Thyroid gland (tissue), 4 donors: ENCODE measurements around the gene NOS2. TPM values are rescaled to one million over a fixed set of nuclear protein-coding genes. Genes with fewer than 3 reads are reported as not detected.
"Not testable (repeated sequence)": the region's sequence is repeated elsewhere in the genome, so short reads cannot be mapped to it uniquely, and the experiment has no call there.

Experiments
- DNase-seq, 2 donors: peaks; one replicate each; pipeline ENCODE4 v3.0.0-alpha.2; 2019
- H3K27ac ChIP-seq, 3 donors: fragments of 200-600 bp; sonication (generic); 1 replicate in 2 of 3; 2 replicates in 1 of 3; pipeline ENCODE4 v1.5.1; 2016 to 2019; ENCODE audit warnings: mild to moderate bottlenecking in 1 of 3, moderate library complexity in 1 of 3
- H3K27me3 ChIP-seq: fragments of 200-600 bp; sonication (generic); one replicate; pipeline ENCODE4 v1.5.1; 2019
- H3K36me3 ChIP-seq, 2 donors: fragments of 200-600 bp; sonication (generic); one replicate each; pipeline ENCODE4 v1.5.1; 2016 to 2019
- H3K4me1 ChIP-seq, 2 donors: fragments of 200-600 bp; sonication (generic); one replicate each; pipeline ENCODE4 v1.5.1; 2017 to 2019
- H3K4me3 ChIP-seq, 3 donors: fragments of 200-600 bp; sonication (generic); replicated peaks in 1 of 3; 1 replicate in 2 of 3; 2 replicates in 1 of 3; pipeline ENCODE4 v1.5.1; 2016; ENCODE audit warnings: mild to moderate bottlenecking in 1 of 3
- H3K9me3 ChIP-seq: fragments of 200-600 bp; sonication (generic); one replicate; pipeline ENCODE4 v1.5.1; 2017
- POLR2A ChIP-seq, 2 donors: fragments of 450-650 bp; IDR thresholded peaks; one replicate each; pipeline ENCODE4 v1.6.1; 2017; ENCODE audit warnings: antibody characterized with exemption in 2 of 2, mild to moderate bottlenecking in 2 of 2, moderate library complexity in 1 of 2
- WGBS, 2 donors: methylation state at CpG; one replicate each; pipeline ENCODE4 v1.1.5; 2017; 5-methylcytosine and 5-hydroxymethylcytosine counted together
- intact Hi-C: fragments of 100-400 bp; cut with DNase I; formaldehyde crosslinking; loops from one replicate; pipeline ENCODE4 v1.15.1; 2023
- total RNA-seq, 4 donors: library from RNA; depleted of rRNA; stranded (reverse); fragments of >200 nt; gene quantifications; one replicate each; pipeline ENCODE4 v1.2.3, GENCODE V29; 2016
- TF ChIP-seq, protein P1 (sequence below), 6 experiments: fragments of 200-600 bp in 3 of 6; fragments of 450-650 bp in 3 of 6; sonication (generic) in 3 of 6; IDR thresholded peaks; one replicate each; pipeline ENCODE4 v1.5.1; 2016 to 2019; ENCODE audit warnings: antibody characterized with exemption in 6 of 6, mild to moderate bottlenecking in 2 of 6, inconsistent platforms in 1 of 6, moderate library complexity in 1 of 6

The NOS2 gene
- total RNA-seq, 4 donors from 2014 or later, result 0.22 to 1.1 TPM; not detected in 2

DNA sequence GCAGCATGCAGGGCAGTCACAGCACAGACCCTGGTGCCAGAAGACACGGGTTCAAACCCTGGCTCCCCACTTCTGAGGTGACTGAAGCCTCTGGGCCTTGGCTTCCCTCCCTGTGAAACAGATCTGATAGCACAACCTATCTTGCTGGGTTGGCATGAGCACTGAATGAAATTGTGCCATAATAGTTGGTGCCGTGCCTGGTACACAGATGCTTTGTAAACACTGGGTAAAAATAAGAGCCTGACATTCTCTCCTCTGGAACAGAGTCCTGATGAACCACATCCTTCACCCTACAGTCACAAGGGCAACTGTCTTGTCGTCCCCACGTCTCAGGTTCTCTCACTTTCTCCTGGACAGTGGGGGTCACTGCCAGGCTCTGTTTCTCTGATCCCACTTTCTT lies 35.7 kb downstream of the NOS2 start:
- TF ChIP-seq POLR2A (IDR thresholded peaks at IDR 0.05), result no peak
- TF ChIP-seq, protein P1, sequence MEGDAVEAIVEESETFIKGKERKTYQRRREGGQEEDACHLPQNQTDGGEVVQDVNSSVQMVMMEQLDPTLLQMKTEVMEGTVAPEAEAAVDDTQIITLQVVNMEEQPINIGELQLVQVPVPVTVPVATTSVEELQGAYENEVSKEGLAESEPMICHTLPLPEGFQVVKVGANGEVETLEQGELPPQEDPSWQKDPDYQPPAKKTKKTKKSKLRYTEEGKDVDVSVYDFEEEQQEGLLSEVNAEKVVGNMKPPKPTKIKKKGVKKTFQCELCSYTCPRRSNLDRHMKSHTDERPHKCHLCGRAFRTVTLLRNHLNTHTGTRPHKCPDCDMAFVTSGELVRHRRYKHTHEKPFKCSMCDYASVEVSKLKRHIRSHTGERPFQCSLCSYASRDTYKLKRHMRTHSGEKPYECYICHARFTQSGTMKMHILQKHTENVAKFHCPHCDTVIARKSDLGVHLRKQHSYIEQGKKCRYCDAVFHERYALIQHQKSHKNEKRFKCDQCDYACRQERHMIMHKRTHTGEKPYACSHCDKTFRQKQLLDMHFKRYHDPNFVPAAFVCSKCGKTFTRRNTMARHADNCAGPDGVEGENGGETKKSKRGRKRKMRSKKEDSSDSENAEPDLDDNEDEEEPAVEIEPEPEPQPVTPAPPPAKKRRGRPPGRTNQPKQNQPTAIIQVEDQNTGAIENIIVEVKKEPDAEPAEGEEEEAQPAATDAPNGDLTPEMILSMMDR (IDR thresholded peaks at IDR 0.05), result no peak

DNA sequence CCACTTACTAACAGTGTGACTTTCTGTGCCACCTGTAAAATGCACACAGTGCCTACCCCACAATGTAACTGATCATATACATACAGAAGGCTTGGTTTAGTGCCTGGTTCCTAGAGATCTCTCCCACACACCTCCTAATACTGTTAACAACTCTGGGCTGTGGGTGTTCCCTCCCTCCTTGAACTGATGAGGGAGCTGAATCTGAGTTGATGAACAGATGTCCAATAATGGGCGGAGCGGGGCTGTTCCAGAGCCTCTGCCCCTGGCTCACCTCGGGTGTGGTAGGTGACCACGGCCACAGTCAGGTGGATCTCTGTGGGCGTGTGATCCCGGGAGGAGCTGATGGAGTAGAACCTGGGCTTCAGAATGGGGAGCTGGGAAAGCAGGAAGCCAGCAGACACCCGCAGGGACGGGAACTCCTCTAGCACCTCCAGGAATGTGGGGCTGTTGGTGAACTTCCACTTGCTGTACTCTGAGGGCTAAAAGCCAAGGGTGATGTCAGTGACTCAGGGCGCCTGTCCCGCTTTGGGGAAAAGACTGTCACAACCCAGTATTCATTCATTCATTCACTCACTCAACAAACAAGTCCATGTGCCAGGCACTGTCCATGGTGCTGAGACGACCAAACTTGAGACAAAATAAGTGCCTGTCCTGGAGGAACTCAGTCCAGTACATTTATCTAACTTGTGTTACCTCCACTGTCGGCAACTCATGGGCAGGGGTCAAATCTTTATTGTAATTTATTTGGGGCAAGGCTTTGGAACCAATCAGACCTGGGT lies 37.6 kb downstream of the NOS2 start:
- no peak for TF ChIP-seq POLR2A (IDR thresholded peaks at IDR 0.05)
- TF ChIP-seq, protein P1 (IDR thresholded peaks at IDR 0.05), result no peak
- no peaks in the 10 kb centered on the region for H3K36me3 ChIP-seq
- no peaks in the 10 kb centered on the region for H3K4me1 ChIP-seq
- peak in 1 of 2 donors; percentile 29 for DNase-seq
- H3K27me3 ChIP-seq, result no peaks in the 10 kb centered on the region
- H3K4me3 ChIP-seq, result no peak overlapping the region
- no peaks in the 10 kb centered on the region for H3K9me3 ChIP-seq
- no peak overlapping the region for H3K27ac ChIP-seq
- 75 to 78% methylated on average over 12 of the region's 12 CpGs for WGBS, 2 donors
- intact Hi-C loops, result loop anchor here (5.0 kb wide), 1 partner anchor 115 kb away; no protein-coding TSS in a partner anchor

More for the DNA sequence above, 35.7 kb downstream of the NOS2 start:
- no peaks in the 10 kb centered on the region for H3K36me3 ChIP-seq
- no peak overlapping the region for H3K4me3 ChIP-seq
- intact Hi-C loops, result loop anchor here (5.0 kb wide), 1 partner anchor 113 kb away; no protein-coding TSS in a partner anchor
- 75 to 87% methylated on average over 3 of the region's 4 CpGs for WGBS, 2 donors
- no peaks in the 10 kb centered on the region for H3K4me1 ChIP-seq
- no peak for DNase-seq
- H3K9me3 ChIP-seq, result no peaks in the 10 kb centered on the region
- H3K27me3 ChIP-seq, result no peaks in the 10 kb centered on the region
- H3K27ac ChIP-seq, result no peak overlapping the region

DNA sequence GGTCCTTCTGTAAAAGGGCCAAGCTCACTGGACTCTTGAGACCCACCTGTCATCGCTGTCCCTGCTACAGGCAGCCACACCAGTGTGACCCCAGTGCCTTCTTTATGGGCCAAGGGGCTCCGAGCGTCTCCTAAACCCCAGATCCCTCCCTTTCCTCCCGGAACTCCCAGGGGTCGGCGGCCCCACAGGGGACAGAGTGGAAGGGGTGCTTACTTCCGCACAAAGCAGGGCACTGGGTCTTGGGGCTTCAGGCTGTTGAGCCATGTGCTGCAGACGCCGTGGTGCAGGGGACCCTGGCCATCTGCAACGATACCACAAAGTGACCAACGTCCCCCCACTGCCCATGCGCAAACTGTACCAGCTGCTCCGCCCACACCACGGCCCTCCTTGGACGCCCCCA lies 39.4 kb downstream of the NOS2 start:
- WGBS, 2 donors, result 69 to 85% methylated on average over 7 to 14 of the region's 15 CpGs
- H3K27me3 ChIP-seq, H3K36me3 ChIP-seq, H3K27ac ChIP-seq, DNase-seq, H3K9me3 ChIP-seq, H3K4me3 ChIP-seq, H3K4me1 ChIP-seq: not testable (repeated sequence)
- intact Hi-C loops, result loop anchor here (5.0 kb wide), 1 partner anchor 116 kb away; no protein-coding TSS in a partner anchor

DNA sequence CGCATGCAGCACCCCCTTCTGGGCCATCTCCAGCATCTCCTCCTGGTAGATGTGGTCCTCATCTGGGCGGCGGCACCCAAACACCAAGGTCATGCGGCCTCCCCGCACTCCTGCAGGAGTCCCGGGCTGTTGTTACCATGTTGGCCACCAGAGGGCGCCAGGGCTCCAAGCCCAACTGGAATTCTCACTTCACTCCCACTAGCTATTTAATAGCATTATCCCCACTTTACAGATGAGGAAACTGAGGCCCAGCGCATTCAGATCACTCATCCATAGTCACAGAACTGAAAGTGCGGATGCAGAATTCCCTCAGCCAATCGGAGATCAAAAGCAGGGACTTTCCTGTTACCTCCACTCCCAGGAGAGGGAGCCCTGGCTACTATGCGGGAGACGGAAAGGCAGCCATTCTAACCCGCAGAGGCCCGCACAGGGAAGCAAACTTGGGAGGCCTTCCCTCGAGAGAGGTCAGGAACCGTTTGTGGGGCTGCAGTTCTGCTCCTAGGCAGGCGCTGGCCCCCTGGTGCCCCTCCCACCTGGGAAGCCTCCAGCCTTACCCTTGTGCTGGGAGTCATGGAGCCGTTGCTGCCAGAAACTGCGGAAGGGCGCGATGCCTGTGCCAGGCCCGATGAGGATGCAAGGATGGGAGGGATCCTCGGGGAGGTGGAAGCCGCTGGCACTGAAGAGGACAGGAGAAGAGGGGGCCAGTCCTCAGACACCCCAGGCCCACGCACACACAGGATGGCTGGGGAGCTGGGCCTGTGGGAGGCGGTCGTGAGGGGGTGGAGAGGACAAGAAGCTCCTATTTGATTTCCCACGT lies 40.1 kb downstream of the NOS2 start:
- intact Hi-C loops, result loop anchor here (5.0 kb wide), 1 partner anchor 117 kb away; no protein-coding TSS in a partner anchor

DNA sequence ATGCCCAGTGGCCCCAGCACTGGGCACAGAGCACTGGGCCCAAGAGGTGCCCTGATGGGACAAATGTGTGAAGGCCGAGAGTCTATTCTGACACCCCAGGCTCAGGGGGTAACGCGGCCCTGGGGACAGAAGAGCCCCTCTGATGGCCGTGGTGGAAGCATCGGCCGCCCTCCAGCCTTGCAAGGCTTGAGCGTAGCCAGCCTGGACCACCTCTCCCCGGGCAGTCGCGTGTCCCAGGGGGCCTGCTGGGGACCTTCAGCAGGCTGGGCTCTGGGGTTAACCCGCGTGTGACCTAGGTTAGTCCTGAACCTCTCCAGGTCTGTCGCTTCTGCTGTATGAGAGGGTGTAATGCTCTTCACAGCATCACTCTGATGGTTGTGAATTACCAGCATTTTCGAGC lies 40.8 kb downstream of the NOS2 start:
- 80 to 93% methylated on average over 9 to 10 of the region's 14 CpGs for WGBS, 2 donors
- no peak overlapping the region for H3K27ac ChIP-seq
- no peaks in the 10 kb centered on the region for H3K36me3 ChIP-seq
- intact Hi-C loops, result loop anchor here (5.0 kb wide), 1 partner anchor 107 kb away; no protein-coding TSS in a partner anchor
- TF ChIP-seq POLR2A (IDR thresholded peaks at IDR 0.05), result no peak
- TF ChIP-seq, protein P1 (IDR thresholded peaks at IDR 0.05), result no peak
- no peak for DNase-seq
- no peaks in the 10 kb centered on the region for H3K9me3 ChIP-seq
- H3K27me3 ChIP-seq, result no peaks in the 10 kb centered on the region
- H3K4me3 ChIP-seq, result no peak overlapping the region
- no peaks in the 10 kb centered on the region for H3K4me1 ChIP-seq

More for the DNA sequence above, 40.1 kb downstream of the NOS2 start:
- no peaks in the 10 kb centered on the region for H3K4me1 ChIP-seq
- DNase-seq, result peak; percentile 61 to 63
- no peaks in the 10 kb centered on the region for H3K9me3 ChIP-seq
- no peak overlapping the region for H3K27ac ChIP-seq
- H3K4me3 ChIP-seq, result no peak overlapping the region
- TF ChIP-seq POLR2A (IDR thresholded peaks at IDR 0.05), result no peak
- TF ChIP-seq, protein P1 (IDR thresholded peaks at IDR 0.05), result peak; percentile 64 to 94 (median 70)
- no peaks in the 10 kb centered on the region for H3K27me3 ChIP-seq
- 61 to 66% methylated on average over 18 to 24 of the region's 28 CpGs for WGBS, 2 donors
- H3K36me3 ChIP-seq, result no peaks in the 10 kb centered on the region
